Fibroblast of pulmonary artery (primary cell): ENCODE measurements around the gene NPHP4.
"Not testable (repeated sequence)": the region's sequence is repeated elsewhere in the genome, so short reads cannot be mapped to it uniquely, and the experiment has no call there.

Source experiments
- DNase-seq: peaks from one replicate; pipeline ENCODE4 v3.0.0-alpha.2; 2010; ENCODE audit warnings: low read depth
- H3K4me3 ChIP-seq: replicated peaks from 2 replicates; pipeline ENCODE4 v1.5.1; 2011; ENCODE audit warnings: low read depth, mild to moderate bottlenecking, control low read depth, low read length, moderate library complexity
- TF ChIP-seq, protein P1 (sequence below): IDR thresholded peaks from 2 replicates; pipeline ENCODE4 v1.5.1; 2011; ENCODE audit warnings: mild to moderate bottlenecking, control low read depth, low read length, inconsistent platforms; ENCODE audit errors: missing control alignments

Gene NPHP4

GRCh38 chr1:6025269-6026094, 33.3 kb upstream of the NPHP4 start:
- no peak overlapping the region for H3K4me3 ChIP-seq
- TF ChIP-seq, protein P1, sequence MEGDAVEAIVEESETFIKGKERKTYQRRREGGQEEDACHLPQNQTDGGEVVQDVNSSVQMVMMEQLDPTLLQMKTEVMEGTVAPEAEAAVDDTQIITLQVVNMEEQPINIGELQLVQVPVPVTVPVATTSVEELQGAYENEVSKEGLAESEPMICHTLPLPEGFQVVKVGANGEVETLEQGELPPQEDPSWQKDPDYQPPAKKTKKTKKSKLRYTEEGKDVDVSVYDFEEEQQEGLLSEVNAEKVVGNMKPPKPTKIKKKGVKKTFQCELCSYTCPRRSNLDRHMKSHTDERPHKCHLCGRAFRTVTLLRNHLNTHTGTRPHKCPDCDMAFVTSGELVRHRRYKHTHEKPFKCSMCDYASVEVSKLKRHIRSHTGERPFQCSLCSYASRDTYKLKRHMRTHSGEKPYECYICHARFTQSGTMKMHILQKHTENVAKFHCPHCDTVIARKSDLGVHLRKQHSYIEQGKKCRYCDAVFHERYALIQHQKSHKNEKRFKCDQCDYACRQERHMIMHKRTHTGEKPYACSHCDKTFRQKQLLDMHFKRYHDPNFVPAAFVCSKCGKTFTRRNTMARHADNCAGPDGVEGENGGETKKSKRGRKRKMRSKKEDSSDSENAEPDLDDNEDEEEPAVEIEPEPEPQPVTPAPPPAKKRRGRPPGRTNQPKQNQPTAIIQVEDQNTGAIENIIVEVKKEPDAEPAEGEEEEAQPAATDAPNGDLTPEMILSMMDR = no peak
- no peak for DNase-seq

DNA sequence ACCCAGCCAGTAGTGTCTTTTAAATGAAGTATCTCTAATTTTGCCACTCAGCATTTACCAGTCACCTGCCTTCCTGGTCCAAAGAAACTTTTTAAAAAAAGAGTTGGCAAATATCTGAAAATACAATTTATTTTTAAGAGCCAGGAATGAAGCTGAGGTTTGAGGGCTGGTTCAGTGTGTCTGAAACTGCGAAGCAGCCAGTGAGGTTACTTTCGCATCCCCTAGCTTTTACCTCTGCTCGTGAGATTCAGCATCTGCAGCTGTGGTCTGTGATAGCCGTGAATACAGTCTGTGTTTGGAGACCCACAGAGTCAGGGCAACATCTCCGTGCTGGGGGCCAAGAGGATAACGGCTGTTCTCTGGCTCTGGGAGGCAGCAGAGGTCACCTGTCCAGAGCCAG, 32.2 kb upstream of the NPHP4 start:
- H3K4me3 ChIP-seq = no peak overlapping the region
- DNase-seq = no peak
- TF ChIP-seq, protein P1 = no peak

DNA sequence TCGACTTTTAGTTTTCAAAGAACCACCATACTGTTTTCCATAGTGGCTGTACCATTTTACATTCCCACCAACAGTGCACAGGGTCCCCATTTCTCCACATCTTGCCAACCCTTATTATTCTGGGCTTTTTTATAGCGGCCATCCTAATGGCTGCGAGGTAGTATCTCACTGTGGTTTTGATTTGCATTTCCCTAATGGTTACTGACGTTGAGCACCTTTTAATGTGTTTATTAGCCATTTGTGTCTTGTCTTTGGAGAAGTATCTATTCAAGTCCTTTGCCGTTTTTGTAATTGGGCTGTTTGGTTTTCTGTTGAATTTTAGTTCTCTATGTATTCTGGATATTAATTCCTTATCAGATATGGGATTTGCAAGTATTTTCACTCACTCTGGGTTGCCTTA, 31.1 kb upstream of the NPHP4 start:
- no peak overlapping the region for H3K4me3 ChIP-seq
- TF ChIP-seq, protein P1 = no peak
- no peak for DNase-seq

DNA sequence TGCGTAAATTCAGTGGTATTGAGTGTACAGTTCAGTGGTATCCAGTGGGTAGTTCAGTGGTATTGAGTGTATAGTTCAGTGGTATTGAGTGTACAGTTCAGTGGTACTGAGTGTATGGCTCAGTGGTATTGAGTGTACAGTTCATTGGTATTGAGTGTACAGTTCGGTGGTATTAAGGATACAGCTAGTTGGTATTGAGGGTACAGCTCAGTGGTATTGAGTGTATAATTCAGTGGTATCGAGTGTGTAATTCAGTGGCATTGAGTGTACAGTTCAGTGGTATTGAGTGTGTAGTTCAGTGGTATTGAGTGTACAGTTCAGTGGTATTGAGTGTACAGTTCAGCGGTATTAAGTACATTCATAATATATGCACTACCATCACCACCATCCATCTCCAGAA, 30.0 kb upstream of the NPHP4 start:
- no peak for DNase-seq
- TF ChIP-seq, protein P1 = no peak
- H3K4me3 ChIP-seq = no peak overlapping the region

DNA sequence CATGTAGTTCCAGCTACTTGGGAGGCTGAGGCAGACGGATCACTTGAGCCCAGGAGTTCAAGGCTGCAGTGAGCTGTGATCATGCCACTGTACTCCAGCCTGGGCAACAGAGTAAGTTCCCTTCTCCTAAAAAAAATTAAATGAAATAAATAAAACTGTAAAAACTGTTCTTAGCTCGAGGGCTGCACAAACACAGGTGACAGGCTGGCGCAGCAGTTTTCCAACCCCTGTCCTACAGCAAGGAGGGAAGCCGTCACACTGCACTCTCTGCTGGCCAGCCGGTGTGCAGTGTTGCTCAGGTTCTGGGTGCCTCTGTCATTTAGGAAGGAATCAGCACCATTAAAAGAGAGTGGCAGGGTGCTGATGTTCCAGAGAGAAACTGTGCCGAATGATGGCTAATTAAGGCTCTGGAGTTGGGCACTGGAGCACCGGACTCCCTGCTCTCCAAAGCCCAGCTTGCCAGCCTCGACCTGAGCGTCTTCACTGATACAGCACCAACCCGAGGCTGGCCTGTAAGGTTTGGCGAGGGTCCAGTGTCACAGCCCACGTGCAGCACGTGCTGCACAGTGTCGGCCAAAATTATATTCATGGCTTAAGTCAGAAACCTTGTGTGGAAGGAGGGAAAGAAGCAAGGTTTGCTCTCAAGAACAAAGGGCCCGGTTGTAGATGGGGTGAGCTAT, 27.1 kb upstream of the NPHP4 start:
- no peak for DNase-seq
- TF ChIP-seq, protein P1 = no peak
- H3K4me3 ChIP-seq = no peak overlapping the region

GRCh38 chr1:6017654-6018053, 25.4 kb upstream of the NPHP4 start:
- H3K4me3 ChIP-seq, DNase-seq: not testable (repeated sequence)

- H3K4me3 ChIP-seq = no peak overlapping the region
- peak; percentile 44 for DNase-seq
- TF ChIP-seq, protein P1 = no peak
Measured at GRCh38 chr1:6016191-6016865, 24.1 kb upstream of the NPHP4 start.
